H4 (cell line): ENCODE results near the gene KCNMA1. TPM values are rescaled to one million over a fixed set of nuclear protein-coding genes. Genes with fewer than 3 reads are reported as not detected.

Experiments
- DNase-seq: peaks from one replicate; pipeline ENCODE4 v3.0.0-alpha.2; 2015; ENCODE audit warnings: low spot score
- total RNA-seq: library from RNA; depleted of rRNA; stranded (reverse); fragments of >200 nt; shearing (Covaris generic); gene quantifications from 2 replicates; pipeline ENCODE4 v1.2.3, GENCODE V29; 2014

The KCNMA1 gene
- total RNA-seq, 1 experiment from 2014 or later, result 8.4 TPM

DNA sequence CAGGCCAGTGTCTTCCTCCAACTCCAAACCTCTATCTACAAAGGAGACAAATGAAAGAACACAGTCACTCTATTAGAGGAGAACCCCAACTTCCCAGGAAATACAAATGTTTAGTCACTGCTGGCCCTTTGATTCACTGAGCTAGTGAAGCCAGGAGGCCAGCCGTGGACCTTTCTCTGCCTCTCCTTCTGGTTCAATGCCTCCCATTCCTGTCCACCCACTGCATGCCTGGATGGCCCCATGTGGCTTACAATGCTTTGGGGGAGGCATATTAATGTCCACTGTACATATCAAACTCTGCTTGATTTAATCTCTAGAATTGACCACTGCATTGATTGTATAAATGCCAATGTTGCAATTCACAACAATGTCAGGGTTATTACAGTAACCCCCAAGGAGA lies 687.3 kb downstream of the KCNMA1 start:
- no peak for DNase-seq

DNA sequence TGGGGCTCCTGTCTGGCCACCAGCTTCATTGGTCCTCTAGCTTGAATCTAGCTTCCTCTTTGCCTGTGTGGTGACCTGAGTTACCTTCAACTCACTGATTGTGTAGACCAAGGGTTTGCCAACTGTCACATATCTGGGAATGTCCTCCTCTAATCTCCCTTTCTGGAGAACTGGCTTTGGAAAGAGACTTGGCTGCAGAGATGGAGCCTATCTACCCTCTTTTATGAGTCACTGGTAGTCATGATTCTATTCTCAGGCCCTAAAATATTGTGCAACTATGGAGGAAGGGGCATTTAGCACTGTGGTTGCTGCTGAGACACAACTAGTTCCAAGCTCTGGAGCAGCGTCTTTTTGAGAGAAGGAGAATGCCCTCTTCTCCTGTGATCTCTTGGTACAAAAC lies 691.3 kb downstream of the KCNMA1 start:
- DNase-seq, result no peak

DNA sequence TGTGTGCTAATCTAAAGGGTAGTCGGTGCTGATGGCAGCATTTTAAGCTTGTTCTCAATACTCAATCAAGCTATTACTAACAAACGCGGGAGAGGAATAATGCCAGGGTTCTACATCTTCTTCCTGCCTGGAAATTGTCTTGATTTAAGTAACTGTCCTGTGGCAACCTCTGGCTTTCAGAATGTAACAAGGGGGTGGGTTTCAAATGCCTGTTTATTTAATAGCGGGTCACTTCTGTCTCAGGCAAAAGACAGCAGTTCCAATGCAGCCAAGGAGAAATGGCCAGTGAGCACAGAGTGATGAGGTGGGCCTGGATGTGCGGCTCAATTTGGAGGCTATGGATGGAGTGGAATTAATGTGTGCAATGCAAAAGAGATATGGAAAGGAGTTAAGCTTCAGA lies 692.4 kb downstream of the KCNMA1 start:
- no peak for DNase-seq

DNA sequence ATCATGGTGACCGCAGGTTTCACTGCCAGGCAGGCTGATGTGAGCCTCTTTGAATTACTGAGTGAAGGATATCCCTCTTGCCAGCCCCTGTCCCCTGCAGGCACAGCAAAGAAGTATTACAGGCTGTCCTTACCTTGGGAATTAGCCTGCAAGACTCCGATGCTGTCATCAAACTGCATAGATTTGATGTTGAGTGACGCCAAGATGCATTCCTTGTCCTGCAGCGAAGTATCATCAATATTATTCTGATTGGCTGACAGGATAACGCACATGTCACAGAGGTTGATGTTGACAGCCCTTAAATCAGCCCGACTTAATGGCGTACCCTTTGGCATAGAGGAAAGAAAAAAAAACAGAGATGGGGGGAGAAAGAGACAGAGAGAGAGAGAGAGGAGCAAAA lies 693.0 kb downstream of the KCNMA1 start:
- no peak for DNase-seq

DNA sequence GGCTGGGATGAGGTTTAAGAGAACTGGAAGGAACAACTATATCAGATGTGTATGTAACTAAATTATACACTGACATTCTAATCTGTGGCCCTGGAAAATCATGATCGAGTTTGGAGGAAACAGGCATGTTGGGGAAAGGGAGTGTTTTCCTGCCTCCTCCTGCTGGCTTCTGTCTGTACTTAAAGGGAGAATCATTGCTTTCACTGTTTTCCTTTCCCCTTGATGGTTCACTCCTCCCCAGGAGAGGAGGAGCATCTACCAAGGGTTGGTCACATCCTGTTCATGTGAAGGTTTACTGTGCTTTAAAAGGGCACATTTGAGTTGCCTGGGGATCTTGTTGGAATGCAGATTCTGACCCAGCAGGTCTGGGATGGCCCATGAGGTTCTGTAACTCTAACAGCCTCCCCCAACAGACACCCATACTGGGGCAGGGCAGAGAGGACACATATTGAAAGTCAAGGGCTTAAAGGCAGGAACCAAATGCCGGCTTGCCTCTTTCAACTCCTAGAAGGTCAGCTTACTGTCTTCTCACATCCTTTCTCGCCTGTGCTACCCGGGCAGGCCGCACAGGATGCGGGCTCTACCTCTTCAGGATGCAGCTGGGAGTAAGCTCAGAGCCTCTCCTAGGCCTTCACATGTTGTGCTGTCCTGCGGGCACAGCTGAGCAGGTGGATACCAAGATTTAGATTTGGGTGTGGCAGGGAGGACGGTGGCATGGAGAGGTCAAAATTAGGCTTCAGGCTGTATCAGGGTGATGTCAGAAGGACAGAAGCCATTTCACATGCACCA lies 694.8 kb downstream of the KCNMA1 start:
- no peak for DNase-seq

DNA sequence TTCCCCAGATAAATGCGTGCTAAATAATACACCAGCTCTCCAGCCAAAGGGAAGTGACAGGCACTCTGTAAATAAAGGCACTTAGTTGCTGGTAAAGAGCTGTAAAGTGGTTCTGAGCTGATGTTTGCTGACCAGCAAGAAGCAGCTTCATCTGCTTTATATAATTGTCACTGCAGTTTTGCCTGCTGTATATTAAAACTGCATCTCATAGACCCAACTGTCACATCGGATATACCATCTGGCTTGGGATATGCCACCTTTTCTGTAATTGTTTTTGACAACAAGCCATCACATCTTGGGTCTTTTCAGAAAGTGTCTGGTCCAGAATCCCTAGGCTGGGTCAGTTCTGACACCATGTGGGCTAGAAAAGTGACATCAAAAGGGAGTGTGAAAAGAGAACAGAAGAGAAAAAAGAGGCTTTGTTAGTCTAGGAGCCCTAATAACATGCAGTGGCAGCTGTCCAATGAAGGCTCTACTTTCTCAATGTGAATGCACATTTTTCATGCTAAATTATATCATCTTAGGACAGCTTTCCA lies 697.6 kb downstream of the KCNMA1 start:
- DNase-seq, result no peak

DNA sequence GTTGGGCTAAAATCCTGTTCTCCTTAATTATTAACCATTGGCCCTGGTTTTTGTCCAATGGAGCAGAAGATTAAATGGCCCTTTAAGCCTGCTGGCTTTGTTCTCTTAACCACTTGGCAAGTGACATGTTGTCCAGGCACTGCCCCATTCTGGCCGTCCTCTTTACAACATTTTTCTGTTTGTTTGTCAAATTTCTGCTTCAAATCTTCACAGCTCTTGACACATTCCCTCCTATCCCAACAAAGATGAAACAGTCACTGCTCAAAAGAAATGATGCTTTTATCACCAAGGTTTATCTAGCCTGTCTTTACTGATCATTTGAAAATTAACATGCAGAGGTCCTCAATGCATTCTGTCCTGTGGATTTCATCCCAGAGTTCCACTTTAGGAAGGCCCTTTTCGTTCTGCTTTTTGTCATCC lies 700.4 kb downstream of the KCNMA1 start:
- DNase-seq, result no peak

DNA sequence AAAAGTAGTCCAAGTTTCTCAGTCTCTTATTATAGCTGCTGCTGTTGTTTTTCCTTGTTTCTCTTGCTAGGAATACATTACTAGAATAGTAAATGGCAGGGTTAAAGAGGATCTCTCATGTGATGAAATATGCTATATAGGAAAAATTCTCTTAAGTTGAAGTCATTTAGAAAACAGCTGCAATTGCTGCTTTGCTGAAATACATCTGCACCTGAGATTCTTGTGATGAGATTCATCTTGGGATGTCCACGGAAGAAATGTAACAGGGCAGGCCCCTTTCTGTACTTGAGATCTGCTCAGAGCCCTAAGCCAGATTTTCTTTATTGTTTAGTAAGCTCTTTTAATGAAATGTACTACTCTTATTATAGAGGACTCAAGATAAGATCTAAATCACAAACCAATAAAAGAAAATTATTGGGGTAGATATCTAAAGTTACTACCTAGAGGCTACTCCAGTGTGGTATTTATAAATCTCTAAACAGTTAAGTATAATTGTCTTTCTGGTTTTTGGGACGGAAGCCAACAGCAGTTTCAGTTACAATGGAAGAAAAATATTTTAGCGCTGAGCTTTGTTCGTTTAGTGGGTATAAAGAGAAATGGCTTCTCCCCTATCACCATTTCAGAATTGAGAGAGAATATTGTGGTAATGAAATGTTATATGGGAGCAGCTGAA lies 701.5 kb downstream of the KCNMA1 start:
- no peak for DNase-seq

DNA sequence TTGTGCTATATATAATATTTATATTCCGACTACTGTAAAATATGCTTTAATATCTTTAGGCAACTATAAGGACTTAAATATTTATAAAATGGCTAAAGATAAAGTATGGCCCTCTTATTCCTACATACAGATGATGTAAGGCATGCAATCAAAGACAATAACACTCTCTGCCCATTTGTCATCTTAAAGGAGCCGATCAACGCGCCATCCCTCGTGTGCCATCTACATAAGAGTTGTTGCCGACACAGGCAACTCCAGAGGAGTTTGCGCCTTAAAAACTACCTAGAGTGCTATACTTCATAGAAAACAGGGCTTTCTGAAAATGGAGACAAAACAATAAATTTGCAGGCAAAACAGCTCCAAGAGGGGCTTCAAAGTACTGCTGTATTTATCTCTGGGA lies 709.0 kb downstream of the KCNMA1 start:
- DNase-seq, result no peak

DNA sequence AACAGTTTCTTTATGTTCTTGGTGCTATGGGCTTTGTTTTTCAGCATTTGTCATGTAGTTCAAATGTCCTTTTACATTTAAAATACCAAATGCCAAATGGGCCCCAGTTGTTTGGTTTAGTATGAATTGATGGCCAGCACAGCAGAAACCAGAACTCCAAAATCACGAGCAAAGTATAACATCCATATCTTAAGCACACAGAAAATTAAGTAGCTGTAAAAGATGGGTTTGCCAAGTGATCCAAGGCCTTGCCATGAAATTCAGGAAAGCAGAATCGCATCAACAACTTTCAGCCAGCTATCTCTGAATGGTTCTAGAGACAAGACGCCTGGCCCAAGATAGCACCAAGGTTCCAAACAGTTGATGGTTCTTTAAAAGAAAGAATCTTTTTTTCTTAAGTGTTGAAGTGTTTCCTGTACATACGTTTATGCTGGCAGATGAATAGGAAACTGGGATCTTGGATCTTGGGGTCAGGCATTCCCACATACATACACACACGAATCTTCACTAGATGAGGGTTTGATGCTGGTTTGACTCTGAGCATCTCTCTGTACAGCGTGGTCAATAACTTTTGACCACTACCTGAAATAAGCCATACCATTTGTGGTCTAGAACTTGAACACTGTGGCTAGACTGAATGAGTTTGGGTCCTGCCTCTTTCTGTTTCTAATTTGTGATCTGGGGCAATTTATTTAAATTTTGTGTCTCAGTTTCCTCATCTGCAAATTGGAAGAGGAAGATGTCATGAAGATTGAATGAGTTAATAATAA lies 711.8 kb downstream of the KCNMA1 start:
- no peak for DNase-seq

DNA sequence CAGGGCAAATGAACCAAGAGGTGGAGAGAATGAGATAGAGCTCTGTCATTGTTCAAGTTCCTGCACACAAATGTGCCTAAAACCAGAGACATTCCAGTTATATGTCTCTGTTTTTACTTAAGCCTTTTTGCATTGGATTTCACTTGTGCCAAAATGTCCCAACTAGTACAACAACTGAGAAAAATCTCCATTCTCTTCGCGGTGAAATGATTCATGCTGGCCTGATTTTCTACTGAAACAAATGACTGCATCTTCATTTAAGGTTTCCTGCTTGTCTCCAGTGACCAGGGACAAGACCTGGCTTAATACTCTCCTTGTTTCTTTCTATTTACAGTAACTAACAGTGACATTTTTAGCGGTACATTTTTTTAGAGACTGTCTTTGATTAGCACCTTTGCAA lies 714.9 kb downstream of the KCNMA1 start:
- DNase-seq, result no peak

DNA sequence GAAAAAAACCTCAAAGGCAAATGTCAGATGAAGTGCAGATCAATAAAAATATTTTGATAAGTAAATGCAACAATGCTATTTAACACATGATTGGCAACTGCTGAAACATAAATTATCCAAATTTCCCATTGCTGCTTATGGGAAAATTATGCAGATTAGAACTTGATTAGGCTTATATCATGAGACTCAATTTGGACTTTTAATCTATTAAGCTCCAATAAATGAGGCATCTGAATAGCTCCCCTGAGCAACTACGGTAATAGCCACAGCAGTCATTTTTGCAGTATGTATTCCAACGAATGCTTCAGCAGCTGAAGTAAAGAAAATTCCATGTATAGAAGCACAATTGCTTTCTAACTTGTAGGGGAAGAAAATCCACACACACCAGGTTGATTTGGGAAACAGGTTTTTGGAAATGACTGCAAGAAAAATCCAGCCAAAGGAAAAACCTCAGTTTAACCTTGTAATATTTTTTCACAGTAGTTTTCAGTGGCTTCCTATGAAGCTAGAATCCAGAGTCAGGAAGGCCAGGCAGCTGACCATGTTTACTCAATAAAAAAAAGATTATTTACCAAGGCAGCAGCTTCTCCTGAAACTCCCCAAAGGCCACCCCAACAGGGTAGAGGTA lies 716.1 kb downstream of the KCNMA1 start:
- DNase-seq, result no peak

DNA sequence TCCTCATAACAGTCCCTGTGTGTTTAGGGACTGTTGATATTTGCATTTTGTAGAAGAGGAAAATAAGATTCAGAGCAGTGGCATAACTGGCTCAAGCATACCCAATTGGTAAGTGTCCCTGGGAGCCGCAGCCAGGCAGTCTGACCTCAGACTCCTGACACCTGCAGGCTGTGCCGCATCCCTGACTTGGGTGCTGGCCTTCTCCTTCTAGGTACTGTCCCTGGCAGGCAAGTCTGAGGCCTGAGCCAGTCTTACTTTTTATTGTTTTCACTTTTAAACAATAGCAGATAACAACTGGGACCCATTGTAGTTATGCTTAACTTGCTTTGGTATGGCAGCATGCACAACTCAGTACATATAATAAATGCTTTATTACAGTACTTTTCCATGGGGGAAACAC lies 717.0 kb downstream of the KCNMA1 start:
- DNase-seq, result no peak

DNA sequence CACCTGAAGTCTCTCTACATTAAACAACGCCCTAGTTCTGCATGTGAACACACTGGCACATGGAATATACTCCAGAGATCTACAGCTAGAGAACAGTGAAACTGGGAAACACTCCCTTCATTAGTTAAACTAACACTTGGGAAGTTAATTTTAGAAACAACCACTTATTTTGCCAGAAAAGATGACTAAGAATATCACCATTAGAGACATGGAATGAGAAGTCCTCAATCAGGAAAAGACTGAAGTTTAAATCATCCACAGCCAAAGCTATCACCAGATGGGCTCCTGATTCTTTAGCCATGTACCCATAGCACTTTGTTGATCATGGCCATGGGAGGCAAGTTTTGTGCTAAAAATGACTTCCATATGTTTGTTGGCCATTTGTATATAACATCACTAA lies 719.5 kb downstream of the KCNMA1 start:
- no peak for DNase-seq

DNA sequence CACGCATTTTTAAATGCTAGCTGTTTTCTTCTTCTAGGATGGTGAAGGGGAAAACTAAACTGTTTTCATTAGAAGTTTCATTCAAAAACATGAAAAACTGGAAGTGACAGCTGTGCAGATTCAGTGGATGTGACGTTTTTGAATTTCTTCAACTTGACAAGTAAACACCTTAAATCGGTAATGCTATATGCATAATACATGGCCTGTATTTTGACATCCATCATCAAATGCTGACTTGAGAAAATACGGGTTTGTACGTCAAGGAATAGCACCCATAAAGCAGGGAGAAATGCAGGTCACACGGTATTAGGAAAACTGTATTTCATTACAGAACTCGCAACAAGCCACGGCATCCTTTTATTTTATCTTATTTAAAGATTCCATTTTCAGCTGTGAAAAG lies 720.5 kb downstream of the KCNMA1 start:
- no peak for DNase-seq

DNA sequence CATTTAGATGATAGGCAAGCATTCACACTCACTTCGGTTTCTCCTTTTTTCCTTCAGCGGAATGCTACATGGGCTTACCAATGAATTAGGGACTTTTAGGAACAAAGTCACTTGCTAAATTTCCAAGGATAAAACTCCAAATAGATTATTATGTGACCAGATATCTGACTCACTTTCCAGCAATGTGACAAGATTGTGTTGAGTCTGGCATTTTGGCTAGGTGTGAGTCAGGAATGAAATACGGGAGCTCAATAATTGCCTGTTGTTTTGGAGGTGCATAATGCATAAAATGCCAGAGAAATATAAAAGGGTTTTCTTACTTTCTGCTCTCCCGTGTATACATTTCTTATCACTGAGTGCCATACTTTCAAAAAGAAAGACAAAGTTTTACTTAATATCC lies 721.1 kb downstream of the KCNMA1 start:
- no peak for DNase-seq

DNA sequence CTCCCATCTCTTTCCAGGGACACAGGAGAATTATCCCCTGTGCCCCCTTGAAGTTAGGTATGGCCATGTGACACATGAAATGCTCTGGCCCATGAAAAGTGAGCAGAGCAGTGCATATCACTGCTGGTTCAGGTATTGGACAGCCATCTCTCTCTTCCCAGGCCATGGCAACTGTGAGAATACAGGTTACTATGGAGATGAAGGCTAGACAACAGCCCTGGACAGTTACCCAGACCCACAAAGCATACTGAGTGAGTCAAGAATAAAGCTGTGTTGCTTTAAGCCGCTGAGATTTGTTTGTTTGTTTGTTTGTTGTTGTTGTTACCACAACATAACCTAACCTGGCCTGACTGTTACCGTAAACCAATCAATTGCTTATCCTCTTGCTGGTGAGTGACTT lies 722.3 kb downstream of the KCNMA1 start:
- no peak for DNase-seq

DNA sequence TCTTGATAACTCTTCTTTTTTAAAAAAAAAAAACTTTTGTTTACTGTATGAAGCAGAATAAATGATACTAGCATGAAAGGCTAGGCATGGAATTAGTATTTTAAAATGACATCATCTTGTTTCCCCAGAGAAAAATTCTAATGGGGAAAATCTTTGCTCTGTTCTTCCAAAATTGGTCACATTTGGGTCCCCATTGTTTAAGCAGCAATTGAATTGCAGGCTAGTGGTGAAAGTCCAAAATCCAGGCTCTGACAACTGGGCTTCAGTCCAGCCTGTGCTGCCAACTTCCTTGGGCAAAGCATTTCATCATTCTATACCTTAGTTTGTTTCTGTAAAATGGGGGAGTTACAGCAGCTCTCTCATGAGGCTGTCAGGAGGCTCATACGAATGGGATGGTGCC lies 726.4 kb downstream of the KCNMA1 start:
- DNase-seq, result no peak

DNA sequence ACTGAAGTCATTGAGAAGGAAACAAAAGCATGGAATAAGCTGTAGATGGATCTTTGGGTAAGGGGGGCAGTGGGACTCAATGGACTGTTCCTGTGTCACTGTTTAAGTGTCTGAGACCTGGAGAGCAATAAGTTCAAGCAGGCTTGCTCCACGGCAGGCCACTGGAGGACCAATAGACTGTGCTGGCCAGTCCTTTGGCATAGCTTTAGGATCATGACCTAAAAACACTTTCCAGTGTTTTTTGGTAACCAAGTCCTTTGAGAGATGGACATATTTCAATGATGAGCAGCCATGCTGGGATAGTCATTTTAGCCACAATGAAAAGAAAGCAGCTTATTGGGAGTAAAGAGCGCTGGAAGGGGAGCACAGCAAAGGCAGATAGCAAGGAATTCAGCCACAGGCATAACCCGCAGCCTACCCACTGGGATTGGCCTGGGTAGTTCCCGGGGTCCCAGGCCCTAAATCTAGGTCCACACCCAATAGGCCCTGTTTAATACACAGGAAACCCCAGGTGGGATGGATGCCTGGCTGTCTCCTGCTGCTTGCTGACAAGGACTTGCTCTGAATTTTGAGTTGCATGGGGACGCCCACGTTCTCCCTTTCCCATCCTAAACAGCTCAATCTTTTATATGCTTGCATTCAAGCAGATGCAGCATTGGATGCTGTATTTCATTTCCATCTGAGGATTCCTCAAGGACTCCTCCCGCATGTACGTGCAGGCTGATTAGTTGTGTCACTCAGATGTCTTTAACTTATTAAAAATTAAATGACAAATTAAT lies 727.2 kb downstream of the KCNMA1 start:
- DNase-seq, result no peak

DNA sequence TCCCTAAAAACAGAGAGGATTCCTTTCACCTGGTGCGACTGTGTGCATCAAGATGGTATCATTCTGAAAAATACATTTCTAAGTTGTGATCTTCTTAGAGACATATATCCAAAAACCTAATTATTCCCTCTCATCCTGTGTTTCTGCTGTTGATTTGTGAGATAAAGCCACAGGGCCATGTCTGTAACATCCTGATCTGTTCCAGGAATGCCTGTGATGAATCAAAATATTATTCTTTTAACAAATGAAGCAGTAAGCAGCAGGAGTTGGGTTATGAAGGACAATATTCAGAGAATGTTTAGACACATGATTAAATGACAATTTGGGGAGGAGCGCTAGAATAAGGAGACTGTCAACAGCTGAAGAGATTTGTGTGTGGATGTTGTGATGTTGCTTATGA lies 731.4 kb downstream of the KCNMA1 start:
- no peak for DNase-seq

DNA sequence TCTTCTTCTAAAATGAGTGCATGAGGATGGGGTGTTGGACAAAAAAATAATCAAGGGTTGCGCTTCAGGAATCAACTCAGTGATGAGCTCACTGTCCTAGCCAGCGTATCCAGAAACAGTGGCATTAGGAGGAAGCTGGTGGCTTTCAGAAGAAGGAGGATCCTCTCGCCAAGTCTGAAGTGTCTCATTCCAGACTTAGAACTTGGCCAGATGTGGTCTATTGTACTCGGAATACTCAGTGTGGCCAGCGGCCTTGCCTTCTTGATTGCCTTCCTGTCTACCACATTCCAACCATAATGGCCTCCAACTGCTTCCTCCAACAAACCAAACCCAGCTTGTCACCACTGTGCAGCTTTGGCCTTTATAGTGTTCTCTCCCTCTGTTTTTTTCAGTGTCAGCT lies 732.4 kb downstream of the KCNMA1 start:
- no peak for DNase-seq
